ENCODE data around the gene MBNL1.

GRCh38 chr3:152380043-152380442 is 111.3 kb downstream of the MBNL1 start:
- TF ChIP-seq EP300 (IDR thresholded peaks at IDR 0.05), result no peak
- TF ChIP-seq POLR2A (IDR thresholded peaks at IDR 0.05), result no peak
- TF ChIP-seq, protein P1, sequence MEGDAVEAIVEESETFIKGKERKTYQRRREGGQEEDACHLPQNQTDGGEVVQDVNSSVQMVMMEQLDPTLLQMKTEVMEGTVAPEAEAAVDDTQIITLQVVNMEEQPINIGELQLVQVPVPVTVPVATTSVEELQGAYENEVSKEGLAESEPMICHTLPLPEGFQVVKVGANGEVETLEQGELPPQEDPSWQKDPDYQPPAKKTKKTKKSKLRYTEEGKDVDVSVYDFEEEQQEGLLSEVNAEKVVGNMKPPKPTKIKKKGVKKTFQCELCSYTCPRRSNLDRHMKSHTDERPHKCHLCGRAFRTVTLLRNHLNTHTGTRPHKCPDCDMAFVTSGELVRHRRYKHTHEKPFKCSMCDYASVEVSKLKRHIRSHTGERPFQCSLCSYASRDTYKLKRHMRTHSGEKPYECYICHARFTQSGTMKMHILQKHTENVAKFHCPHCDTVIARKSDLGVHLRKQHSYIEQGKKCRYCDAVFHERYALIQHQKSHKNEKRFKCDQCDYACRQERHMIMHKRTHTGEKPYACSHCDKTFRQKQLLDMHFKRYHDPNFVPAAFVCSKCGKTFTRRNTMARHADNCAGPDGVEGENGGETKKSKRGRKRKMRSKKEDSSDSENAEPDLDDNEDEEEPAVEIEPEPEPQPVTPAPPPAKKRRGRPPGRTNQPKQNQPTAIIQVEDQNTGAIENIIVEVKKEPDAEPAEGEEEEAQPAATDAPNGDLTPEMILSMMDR (IDR thresholded peaks at IDR 0.05), result no peak
- TF ChIP-seq POLR2AphosphoS5 (IDR thresholded peaks at IDR 0.05), result no peak
